HG03095 (cell line): ENCODE measurements around the gene LDB2.

Experiments used
- ATAC-seq: cut with Tn5 transposase; IDR thresholded peaks from one replicate; pipeline ENCODE4 v1.9.1; 2021; ENCODE audit warnings: moderate library complexity; ENCODE audit not compliant: unreplicated experiment

The LDB2 gene

GRCh38 chr4:16508968-16509367 is 389.5 kb downstream of the LDB2 start:
- ATAC-seq, result no peak

GRCh38 chr4:16505726-16506125 is 392.7 kb downstream of the LDB2 start:
- ATAC-seq, result no peak

DNA sequence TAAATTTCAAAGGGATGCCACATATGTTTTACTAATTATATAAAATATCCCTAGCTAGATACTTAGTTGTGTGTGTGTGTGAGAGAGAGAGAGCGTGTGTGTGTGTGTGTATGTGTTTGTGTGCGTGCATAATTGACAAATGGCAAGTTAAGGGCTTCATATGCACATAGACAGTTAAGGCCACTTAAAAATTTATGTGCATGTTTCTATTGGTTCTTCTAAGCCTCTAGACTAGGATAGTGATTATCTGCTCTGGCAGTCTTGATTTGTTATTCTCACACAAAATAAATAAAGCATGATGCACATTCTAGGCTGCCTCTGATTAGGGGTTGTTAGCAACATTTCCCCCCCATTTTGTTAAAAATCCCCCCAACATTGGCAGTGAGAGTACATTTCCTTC is 393.2 kb downstream of the LDB2 start:
- no peak for ATAC-seq

DNA sequence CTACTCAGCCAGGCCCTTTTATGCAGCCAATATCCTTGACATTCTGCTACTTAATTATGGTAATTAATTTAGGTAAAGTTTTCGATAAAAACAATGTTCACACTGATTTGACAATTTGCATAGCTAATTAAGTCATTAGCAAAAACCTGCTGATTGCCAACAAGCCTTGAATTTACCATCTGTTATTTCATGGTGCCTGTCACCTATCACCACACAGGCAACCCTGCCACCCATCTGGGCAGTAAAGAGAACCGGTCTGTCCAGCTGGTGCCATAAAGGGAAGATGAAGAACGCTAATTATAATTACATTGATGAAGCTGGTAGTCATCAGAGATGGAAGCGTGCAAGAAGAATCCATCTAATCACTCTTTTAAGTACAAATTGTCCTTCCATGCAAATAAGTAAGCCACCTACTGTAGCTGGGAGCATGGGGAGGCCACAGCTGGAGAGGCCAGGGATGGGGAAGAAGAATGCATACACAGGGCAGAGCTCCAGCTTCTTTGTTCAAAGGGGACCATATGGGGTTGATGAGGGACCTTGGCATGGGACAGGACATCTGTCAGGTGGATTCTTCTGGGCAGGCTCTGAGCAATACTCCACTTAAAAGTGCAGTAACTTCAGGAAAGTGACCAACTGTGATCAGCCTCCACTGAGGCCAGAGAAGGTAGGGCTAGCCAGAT is 394.9 kb downstream of the LDB2 start:
- ATAC-seq, result no peak

- no peak for ATAC-seq
Observed at GRCh38 chr4:16498978-16499377, 399.5 kb downstream of the LDB2 start.

GRCh38 chr4:16496501-16496900 is 401.9 kb downstream of the LDB2 start:
- ATAC-seq, result no peak

DNA sequence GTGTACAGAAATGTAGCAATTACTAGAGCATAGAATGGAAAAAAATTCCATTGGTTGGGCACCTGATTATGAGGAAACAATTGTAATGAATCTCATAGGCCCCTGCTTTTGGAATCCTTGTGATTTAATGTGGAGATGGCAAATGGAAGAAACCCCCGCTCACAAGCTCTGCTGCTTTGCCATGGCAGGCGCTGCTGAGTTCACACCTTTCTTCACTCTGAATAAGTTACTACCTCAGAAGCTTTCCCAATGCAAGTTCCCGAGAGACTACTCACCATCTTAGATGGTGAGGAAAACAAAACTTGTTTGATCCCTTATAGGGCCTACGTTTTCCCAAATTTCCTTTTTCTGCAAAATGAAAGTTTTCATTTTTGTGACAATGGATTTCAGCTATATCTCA is 405.6 kb downstream of the LDB2 start:
- no peak for ATAC-seq

- no peak for ATAC-seq
Observed at GRCh38 chr4:16489226-16489625, 409.2 kb downstream of the LDB2 start.

GRCh38 chr4:16488084-16488483 is 410.4 kb downstream of the LDB2 start:
- no peak for ATAC-seq

GRCh38 chr4:16484711-16485110 is 413.7 kb downstream of the LDB2 start:
- ATAC-seq, result no peak

DNA sequence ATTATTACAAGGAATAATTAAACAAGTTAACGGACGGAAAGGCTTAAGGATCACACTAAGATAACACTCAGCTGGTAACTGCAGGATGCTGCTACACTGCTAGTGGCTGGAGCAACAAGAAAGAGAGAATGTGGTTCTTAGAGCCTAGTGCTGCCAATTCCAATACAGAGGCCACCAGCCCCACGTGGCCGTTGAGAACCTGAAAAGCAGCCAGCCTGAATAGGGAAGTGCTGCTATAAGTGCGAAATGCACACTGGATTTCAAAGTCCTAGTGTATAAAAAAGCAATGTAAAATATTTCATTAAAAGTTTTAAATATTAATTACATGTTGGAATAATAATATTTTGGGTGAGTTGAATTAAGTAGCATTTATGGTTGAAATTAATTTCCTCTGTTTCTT is 414.9 kb downstream of the LDB2 start:
- no peak for ATAC-seq

GRCh38 chr4:16480011-16480410 is 418.4 kb downstream of the LDB2 start:
- ATAC-seq, result no peak

- no peak for ATAC-seq
Observed at GRCh38 chr4:16472537-16472936, 425.9 kb downstream of the LDB2 start.

DNA sequence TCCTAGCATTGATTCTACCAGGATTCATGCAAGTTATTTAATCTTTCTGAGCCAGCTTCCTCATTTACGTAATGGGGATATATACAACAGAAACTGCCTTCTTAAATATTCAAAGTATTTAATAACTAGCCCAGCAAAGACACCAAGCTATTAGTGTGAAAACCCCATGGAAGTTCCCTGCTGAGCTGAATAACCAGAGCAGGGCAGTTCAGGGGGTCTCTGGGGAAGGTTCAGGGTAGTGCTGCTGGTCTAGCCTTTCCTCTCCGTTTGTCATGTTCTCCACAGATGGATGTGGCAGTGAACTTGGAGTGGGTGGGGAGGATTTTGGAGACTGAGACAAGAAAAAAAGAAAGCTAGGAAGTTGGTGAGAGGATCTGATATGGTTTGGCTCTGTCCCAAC is 431.4 kb downstream of the LDB2 start:
- no peak for ATAC-seq

DNA sequence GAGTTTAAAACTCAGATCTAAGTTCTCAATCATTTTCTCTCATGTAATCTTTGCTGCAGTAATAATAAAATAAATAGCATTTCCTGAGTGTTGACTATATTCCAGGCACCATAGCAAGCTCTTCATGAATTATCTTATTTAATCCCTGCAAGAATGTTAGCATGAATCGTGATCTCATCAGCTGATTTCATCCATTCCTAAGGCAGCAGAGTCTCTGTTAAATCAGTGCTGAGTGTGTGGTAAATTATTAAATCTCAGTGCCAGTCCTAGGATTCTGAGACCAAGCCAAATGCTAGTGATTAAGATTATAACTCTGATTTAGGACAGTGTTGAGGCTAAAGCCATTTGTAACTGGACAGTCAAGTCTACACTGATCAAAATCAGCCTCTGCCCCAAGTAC is 431.9 kb downstream of the LDB2 start:
- ATAC-seq, result no peak

- ATAC-seq, result no peak
Observed at GRCh38 chr4:16464651-16465050, 433.8 kb downstream of the LDB2 start.

DNA sequence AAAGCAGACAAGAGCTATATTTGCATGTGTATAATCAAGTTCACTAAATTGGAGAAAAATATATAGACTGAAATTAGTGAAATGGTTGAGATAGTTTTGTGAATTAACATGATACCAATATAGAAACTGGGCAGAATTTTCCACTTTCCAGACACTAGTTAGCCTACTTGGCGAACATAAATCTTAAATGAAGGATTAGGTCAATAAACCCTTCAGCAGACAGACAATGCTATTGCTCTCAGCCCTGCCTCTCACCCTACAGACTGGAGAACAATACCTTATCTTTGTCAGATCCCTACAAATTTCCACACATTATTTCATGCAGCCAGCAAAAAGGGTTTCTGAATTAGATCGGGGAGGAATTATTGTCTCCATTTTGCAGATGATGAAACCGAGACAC is 435.8 kb downstream of the LDB2 start:
- ATAC-seq, result no peak

DNA sequence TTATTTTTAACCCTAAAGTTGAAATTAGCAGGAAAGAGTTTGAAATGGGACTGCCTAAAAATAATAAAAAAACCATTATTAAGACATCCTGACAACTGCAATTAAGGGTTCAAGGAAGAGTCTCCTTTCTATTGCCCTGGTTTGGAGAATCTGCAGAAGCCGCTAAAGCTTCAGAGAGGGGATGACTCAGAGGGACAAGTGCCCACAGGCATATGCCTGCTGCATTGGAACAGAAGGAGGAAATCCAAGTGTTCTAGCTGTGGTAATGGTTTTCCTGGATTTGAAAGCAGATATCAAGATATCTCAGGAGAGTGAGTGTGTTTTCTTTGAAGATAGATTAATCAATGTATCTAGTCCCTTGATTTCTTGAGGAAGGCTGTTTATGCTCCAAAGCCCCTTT is 437.1 kb downstream of the LDB2 start:
- ATAC-seq, result no peak

- ATAC-seq, result no peak
Observed at GRCh38 chr4:16457944-16458343, 440.5 kb downstream of the LDB2 start.
